VCaP (cell line): ENCODE data around the gene SPDYE5.

Experiments
- H3K27ac ChIP-seq: fragments of 450-650 bp; 2 replicates; pipeline ENCODE4 v1.5.1; 2017
- TF ChIP-seq, protein P1 (sequence below): fragments of 450-650 bp; conservative IDR thresholded peaks from 2 replicates; pipeline ENCODE4 v1.5.1; 2017; ENCODE audit warnings: mild to moderate bottlenecking, moderate library complexity

SPDYE5 gene

GRCh38 chr7:75531359-75531821 lies 39.3 kb downstream of the SPDYE5 start:
- H3K27ac ChIP-seq: no peak overlapping the region
- TF ChIP-seq, protein P1, sequence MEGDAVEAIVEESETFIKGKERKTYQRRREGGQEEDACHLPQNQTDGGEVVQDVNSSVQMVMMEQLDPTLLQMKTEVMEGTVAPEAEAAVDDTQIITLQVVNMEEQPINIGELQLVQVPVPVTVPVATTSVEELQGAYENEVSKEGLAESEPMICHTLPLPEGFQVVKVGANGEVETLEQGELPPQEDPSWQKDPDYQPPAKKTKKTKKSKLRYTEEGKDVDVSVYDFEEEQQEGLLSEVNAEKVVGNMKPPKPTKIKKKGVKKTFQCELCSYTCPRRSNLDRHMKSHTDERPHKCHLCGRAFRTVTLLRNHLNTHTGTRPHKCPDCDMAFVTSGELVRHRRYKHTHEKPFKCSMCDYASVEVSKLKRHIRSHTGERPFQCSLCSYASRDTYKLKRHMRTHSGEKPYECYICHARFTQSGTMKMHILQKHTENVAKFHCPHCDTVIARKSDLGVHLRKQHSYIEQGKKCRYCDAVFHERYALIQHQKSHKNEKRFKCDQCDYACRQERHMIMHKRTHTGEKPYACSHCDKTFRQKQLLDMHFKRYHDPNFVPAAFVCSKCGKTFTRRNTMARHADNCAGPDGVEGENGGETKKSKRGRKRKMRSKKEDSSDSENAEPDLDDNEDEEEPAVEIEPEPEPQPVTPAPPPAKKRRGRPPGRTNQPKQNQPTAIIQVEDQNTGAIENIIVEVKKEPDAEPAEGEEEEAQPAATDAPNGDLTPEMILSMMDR: no peak

DNA sequence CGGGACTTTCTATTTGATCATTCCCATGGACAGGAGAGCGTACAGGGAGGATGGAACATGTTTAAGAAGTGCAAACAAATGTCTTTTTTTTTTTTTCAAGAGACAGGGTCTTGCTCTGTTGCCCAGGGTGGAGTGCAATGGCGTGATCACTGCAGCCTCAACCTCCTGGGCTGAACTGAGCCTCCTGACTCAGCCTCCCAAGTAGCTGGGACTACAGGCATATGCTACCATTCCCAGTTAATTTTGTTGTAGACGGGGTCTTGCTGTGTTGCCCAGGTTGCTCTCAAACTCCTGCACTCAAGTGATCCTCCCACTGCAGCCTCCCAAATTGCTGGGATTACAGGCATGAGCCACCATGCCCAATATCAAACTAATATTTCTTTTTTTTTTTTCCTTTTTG lies 40.5 kb downstream of the SPDYE5 start:
- TF ChIP-seq, protein P1: no peak
- H3K27ac ChIP-seq: no peak overlapping the region

GRCh38 chr7:75533926-75534325 lies 41.8 kb downstream of the SPDYE5 start:
- TF ChIP-seq, protein P1: no peak
- no peak overlapping the region for H3K27ac ChIP-seq

DNA sequence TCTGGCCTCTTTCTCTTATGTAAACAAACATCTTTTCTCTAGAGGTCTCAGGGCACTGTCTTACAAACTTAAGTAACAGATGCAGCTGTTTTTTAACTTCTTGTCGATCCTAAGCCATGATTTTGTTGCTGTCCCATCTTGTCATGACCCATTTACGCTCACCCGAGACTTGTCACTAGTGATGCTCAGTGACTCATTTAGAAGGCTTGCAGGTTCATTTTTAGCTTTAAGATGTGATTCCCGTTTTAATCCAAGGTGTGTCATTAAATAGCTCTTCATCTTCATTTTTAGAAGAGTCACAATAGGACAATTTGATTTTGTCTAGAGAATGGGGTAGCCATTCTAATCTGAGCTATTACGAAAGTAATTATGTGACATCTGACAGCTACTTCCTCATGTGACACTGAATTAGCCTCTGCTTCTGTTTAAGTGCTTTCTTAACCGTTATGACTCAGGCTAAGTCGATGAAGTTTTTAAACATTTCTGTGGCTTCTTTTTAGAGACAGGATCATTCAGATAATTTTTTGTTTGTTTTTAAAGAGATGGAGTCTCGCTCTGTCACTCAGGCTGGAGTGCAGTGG lies 42.7 kb downstream of the SPDYE5 start:
- TF ChIP-seq, protein P1: no peak

DNA sequence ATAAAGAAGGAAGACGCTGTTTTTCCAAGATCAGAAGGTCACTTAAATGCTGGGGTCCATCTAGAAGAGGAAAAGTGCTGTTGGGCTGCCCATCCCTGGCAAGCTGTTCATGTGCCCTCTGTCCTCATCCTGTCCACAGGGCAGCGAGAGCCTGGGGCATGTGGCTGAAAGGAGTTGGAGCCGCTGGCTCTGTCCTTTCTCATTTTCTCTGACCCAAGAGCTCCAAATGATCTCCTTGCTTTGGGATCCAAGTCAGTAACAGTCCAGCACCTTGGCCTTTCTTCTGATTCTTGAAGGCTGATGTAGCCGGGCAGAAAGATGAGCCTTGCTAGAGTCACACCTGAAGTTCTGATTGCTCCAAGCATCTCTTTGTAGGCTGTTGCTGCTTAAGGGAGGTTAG lies 44.4 kb downstream of the SPDYE5 start:
- no peak overlapping the region for H3K27ac ChIP-seq
- TF ChIP-seq, protein P1: no peak

More for the DNA sequence above, 42.7 kb downstream of the SPDYE5 start:
- H3K27ac ChIP-seq: no peak overlapping the region

- TF ChIP-seq, protein P1: no peak
These were observed 44.9 kb downstream of the SPDYE5 start for GRCh38 chr7:75536940-75537538.

DNA sequence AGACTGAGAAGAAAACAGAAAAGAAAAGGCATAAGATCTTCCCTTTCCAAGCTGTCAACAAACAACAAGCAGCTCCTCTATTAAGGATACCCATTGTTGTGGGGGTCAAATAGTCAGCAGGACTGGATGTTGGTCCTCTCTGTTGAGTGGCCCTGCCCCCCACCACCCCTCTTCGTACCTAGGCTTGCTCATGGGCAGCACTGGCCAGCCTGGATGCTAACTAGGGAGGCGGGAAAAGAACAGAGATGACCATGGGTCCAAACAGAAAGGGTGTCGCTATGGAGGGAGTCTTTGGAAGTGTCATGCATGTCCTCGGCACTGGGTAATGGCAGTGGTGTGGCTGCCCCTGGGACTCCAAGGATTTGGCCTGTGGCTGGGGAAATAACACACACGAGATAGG lies 45.6 kb downstream of the SPDYE5 start:
- TF ChIP-seq, protein P1: no peak
- no peak overlapping the region for H3K27ac ChIP-seq

More at GRCh38 chr7:75536940-75537538, 44.9 kb downstream of the SPDYE5 start:
- no peak overlapping the region for H3K27ac ChIP-seq
